Measurements from ENCODE around the gene NPDC1.

GRCh38 chr9:137067860-137068538 is 22.0 kb upstream of the NPDC1 start:
- TF ChIP-seq, protein P1, sequence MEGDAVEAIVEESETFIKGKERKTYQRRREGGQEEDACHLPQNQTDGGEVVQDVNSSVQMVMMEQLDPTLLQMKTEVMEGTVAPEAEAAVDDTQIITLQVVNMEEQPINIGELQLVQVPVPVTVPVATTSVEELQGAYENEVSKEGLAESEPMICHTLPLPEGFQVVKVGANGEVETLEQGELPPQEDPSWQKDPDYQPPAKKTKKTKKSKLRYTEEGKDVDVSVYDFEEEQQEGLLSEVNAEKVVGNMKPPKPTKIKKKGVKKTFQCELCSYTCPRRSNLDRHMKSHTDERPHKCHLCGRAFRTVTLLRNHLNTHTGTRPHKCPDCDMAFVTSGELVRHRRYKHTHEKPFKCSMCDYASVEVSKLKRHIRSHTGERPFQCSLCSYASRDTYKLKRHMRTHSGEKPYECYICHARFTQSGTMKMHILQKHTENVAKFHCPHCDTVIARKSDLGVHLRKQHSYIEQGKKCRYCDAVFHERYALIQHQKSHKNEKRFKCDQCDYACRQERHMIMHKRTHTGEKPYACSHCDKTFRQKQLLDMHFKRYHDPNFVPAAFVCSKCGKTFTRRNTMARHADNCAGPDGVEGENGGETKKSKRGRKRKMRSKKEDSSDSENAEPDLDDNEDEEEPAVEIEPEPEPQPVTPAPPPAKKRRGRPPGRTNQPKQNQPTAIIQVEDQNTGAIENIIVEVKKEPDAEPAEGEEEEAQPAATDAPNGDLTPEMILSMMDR (IDR thresholded peaks at IDR 0.05; ENCODE audit: low read depth, low read length, missing input control), result peak; percentile 82
- no peak for TF ChIP-seq GABPA (IDR thresholded peaks at IDR 0.05 in 1 of 2, conservative IDR thresholded peaks at IDR 0.05 in 1 of 2)
- TF ChIP-seq, protein P2, sequence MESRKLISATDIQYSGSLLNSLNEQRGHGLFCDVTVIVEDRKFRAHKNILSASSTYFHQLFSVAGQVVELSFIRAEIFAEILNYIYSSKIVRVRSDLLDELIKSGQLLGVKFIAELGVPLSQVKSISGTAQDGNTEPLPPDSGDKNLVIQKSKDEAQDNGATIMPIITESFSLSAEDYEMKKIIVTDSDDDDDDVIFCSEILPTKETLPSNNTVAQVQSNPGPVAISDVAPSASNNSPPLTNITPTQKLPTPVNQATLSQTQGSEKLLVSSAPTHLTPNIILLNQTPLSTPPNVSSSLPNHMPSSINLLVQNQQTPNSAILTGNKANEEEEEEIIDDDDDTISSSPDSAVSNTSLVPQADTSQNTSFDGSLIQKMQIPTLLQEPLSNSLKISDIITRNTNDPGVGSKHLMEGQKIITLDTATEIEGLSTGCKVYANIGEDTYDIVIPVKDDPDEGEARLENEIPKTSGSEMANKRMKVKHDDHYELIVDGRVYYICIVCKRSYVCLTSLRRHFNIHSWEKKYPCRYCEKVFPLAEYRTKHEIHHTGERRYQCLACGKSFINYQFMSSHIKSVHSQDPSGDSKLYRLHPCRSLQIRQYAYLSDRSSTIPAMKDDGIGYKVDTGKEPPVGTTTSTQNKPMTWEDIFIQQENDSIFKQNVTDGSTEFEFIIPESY (IDR thresholded peaks at IDR 0.05), result no peak
- no peak for TF ChIP-seq JUND (IDR thresholded peaks at IDR 0.05)
- no peak for TF ChIP-seq YY1 (IDR thresholded peaks at IDR 0.05)
- TF ChIP-seq NR2F2 (IDR thresholded peaks at IDR 0.05), result no peak
- no peak for TF ChIP-seq ATF3 (IDR thresholded peaks at IDR 0.05)
- TF ChIP-seq RXRA (IDR thresholded peaks at IDR 0.05), result no peak
- TF ChIP-seq, protein P3, sequence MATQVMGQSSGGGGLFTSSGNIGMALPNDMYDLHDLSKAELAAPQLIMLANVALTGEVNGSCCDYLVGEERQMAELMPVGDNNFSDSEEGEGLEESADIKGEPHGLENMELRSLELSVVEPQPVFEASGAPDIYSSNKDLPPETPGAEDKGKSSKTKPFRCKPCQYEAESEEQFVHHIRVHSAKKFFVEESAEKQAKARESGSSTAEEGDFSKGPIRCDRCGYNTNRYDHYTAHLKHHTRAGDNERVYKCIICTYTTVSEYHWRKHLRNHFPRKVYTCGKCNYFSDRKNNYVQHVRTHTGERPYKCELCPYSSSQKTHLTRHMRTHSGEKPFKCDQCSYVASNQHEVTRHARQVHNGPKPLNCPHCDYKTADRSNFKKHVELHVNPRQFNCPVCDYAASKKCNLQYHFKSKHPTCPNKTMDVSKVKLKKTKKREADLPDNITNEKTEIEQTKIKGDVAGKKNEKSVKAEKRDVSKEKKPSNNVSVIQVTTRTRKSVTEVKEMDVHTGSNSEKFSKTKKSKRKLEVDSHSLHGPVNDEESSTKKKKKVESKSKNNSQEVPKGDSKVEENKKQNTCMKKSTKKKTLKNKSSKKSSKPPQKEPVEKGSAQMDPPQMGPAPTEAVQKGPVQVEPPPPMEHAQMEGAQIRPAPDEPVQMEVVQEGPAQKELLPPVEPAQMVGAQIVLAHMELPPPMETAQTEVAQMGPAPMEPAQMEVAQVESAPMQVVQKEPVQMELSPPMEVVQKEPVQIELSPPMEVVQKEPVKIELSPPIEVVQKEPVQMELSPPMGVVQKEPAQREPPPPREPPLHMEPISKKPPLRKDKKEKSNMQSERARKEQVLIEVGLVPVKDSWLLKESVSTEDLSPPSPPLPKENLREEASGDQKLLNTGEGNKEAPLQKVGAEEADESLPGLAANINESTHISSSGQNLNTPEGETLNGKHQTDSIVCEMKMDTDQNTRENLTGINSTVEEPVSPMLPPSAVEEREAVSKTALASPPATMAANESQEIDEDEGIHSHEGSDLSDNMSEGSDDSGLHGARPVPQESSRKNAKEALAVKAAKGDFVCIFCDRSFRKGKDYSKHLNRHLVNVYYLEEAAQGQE (IDR thresholded peaks at IDR 0.05), result no peak
